Measurements from ENCODE around the gene ARMH4.

GRCh38 chr14:58107947-58108552 is 44.0 kb downstream of the ARMH4 start:
- TF ChIP-seq, protein P1, sequence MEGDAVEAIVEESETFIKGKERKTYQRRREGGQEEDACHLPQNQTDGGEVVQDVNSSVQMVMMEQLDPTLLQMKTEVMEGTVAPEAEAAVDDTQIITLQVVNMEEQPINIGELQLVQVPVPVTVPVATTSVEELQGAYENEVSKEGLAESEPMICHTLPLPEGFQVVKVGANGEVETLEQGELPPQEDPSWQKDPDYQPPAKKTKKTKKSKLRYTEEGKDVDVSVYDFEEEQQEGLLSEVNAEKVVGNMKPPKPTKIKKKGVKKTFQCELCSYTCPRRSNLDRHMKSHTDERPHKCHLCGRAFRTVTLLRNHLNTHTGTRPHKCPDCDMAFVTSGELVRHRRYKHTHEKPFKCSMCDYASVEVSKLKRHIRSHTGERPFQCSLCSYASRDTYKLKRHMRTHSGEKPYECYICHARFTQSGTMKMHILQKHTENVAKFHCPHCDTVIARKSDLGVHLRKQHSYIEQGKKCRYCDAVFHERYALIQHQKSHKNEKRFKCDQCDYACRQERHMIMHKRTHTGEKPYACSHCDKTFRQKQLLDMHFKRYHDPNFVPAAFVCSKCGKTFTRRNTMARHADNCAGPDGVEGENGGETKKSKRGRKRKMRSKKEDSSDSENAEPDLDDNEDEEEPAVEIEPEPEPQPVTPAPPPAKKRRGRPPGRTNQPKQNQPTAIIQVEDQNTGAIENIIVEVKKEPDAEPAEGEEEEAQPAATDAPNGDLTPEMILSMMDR (IDR thresholded peaks at IDR 0.05; ENCODE audit: low read length) = peak; percentile 55
- no peak for TF ChIP-seq EZH2phosphoT487 (IDR thresholded peaks at IDR 0.05; ENCODE audit: low read length)

Measured in MM.1S (cell line).